Mucosa of gallbladder (tissue), 1 donor: ENCODE measurements around the gene DCUN1D3. TPM values are rescaled to one million over a fixed set of nuclear protein-coding genes. Genes with fewer than 3 reads are reported as not detected.
A peak's percentile ranks its signal among the peaks of the same experiment; 100 is the strongest.

Source experiments
- DNase-seq: peaks from one replicate; pipeline ENCODE4 v3.0.0-alpha.2; 2020; ENCODE audit warnings: low spot score
- total RNA-seq: library from RNA; stranded (reverse); gene quantifications from one replicate; pipeline ENCODE4 v1.2.1, GENCODE V29; 2021
- donor health status: DM: no; HTN: no; CAD: no.

Gene DCUN1D3
- total RNA-seq, 1 donor from 2014 or later, result 22.2 TPM

GRCh38 chr16:20918486-20919239, 18.5 kb upstream of the DCUN1D3 start:
- no peak for DNase-seq

DNA sequence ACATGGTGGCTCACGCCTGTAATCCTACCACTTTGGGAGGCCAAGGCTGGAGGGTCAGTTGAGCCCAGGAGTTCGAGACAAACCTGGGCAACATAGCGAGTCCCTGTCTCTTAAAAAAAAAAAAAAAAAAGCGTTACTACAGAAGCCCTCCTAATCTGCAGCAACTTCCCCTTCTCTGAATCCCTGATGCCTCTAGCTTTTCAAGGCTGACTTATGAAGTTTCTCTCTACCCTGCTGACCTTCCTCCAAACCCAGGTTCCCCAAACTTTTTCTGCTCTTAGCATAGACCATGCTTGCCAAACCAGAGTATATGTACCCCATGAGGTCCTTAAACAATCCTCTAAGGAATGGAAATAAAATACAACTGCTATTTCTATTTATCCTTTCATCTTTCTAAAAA, 16.8 kb upstream of the DCUN1D3 start:
- no peak for DNase-seq

DNA sequence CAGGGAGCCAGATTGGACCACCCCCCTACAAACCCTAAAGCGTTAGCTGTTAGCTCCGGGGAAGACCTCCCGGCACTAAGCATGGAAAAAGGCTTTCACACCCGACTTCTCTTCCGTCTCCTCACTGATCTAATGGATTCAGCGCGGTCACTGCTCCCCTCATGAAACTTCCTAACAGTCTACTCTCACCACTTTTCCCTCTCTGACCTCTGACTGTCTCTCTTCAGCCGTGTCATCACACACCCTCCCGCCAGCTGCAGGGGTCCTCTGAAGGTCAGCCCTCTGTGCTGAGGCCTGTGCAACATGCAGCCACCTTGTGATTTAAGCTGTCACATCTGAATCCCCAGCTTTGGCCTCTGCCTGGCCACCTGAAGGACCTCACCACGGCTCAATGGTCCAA, 16.1 kb upstream of the DCUN1D3 start:
- DNase-seq, result no peak

DNA sequence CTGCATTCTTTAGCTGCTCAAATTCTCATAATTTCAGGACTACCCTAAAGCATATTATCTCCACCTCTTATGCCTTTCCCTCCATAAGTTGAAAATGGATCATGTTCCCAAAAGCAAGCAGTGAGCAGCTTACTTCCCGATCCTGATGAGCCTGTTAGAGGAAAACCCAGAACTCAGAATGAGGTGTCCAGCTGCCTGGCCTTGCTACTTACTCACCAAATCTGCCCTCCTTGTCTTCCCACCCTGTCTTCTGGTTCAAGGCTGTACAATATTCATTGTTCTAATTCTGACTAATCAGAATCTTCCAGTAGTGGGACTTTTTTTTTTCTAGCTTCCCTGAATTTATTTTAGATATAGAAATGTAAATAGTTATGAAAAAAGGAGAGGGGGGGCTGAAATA, 11.2 kb upstream of the DCUN1D3 start:
- no peak for DNase-seq

GRCh38 chr16:20910781-20911321, 10.7 kb upstream of the DCUN1D3 start:
- no peak for DNase-seq

GRCh38 chr16:20906341-20907255, 6.4 kb upstream of the DCUN1D3 start:
- DNase-seq, result peak; percentile 16

- DNase-seq, result no peak
These were observed 5.4 kb upstream of the DCUN1D3 start for GRCh38 chr16:20905576-20905975.

- peak; percentile 29 for DNase-seq
These were observed 4.4 kb upstream of the DCUN1D3 start for GRCh38 chr16:20904507-20905081.

GRCh38 chr16:20903899-20904506, 3.8 kb upstream of the DCUN1D3 start:
- no peak for DNase-seq

DNA sequence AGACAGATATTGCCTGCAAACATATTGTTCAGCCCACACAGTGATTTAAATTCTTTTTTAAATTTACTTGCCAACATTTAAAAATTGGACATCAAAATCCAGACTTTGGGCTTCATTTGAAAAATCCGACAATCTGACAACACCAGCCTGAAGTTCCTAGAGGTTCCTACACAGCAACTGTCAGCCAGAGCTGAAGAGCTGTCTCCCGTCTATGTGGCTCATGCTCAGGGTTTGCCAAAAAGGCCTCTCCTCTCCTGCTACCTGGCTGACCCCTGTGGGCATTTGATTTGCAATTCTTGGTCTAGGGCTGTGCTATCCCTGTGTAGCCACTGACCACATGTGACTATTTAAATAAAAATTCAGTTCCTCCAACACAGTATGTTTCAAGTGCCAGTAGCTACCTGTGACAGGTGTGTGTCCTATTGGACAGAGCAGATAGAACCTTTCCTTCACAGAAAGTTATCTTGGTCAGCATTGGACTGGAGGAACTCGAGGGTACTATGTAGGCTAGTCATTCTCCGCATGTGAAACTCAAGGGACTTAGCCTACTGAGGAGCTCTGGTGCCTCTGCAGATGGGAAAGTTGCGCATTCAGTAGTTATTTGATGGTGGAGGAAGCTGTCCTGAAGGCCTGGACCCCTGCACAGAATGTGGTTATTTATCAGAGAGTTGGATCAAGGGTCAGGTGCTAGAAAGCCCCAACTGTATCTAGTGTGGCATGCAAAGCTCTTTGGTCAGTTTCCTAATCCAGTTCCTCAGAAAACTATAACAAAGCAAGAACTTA, 3.1 kb upstream of the DCUN1D3 start:
- no peak for DNase-seq

DNA sequence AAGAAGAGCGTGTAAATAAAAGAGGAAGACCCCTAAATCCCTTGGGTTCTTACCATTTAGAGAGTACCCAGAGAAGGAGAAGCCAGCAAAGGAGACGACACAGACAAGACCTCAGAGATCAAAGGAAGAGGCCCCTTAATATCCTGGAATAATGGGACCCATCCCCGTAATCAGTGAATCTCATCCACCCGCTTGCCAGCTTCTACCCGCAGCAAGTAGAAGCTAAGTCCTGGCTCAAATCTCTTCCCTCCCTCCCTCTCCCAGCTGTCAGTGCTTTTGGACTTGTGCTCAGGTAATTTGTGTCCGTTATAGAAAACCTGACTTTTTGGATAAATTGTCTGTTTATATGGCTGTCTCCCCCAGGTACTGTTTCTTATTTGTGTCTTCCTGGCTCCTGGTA, 2.3 kb upstream of the DCUN1D3 start:
- DNase-seq, result no peak

DNA sequence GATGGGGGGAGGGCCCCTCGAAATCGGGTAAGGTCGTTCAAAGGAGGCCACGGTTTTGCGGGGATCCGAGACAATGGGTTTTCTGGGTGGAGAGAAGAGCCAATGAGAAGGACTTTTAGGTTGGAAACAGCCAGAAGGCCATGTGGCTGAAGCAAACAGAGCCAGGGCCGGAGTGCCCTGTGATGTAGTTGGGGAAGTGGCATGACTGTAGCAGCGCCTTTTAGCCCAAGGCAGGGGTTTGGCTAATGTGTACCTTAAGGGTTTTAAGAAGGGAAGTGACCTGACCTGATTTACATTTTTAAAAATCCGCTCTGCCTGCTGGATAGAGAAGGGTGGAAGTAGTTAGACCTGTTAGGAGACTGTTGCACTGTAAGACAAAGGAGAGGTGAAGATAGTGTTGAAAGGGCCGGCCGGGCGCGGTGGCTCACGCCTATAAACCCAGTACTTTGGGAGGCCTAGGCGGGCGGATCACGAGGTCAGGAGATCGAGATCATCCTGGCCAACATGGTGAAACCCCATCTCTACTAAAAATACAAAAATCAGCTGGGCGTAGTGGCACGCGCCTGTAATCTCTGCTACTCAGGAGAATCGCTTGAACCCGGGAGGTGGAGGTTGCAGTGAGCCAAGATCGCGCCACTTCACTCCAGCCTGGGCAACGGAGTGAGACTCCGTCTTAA, 1.4 kb upstream of the DCUN1D3 start:
- peak; percentile 45 for DNase-seq

GRCh38 chr16:20901068-20901435, 894 bp upstream of the DCUN1D3 start:
- DNase-seq, result no peak

DNA sequence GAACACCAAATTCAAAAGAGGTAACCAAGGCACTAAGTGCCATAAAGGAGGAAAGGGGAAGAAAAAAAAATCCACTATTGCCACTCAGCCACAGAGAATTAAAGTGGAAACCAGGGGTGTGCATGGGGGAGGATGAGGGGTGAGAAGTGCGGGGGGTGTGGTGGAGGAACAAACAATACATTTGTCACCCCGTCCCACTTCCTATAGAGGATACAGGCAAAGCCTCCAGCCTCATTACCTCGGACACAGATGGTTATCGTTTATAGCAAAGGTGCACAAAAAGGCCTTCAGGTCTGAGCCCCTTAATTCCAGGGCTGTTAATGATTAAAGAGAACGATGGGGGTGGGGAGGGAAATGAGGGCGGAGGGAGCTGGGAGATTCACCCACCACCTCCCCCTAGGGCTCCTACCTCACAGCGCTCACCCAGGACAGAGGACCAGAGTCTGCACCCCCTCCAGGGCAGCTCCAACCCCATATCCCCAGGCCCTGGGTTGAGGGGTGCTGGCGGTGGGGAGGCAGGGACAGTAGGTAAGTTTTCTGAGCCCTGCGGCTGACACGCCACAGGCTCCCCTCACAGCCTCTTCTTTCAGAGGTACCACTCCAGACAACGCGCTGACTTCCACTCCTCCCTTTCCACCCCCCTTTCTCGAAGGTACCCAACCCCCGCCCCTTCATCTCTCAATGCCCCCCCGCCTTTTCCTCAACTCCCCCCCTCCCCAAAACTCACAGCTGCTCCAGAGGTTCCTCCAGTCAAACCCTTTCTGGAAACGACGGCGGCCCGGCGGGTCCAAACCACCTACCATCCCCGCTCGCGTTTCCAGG, 470 bp downstream of the DCUN1D3 start:
- peak; percentile 16 for DNase-seq

DNA sequence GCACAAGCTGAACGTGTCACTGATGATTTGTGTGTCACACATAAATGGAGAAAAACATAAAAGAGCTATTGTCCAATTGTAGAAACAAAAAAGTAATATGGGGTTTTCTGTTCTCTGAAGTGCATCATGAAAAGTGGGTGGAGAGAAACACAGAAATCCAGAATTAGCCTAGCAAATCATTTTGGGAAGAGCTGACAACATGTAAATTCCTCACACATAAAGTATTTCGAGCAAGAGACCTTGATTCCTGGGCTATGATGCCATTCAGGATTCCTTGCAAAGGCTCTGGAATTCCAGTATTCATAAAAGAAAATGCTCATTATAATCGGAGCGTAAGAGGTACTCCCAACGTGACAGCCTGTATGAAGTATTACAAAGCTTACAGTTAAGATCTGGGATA, 1.1 kb downstream of the DCUN1D3 start:
- DNase-seq, result no peak

DNA sequence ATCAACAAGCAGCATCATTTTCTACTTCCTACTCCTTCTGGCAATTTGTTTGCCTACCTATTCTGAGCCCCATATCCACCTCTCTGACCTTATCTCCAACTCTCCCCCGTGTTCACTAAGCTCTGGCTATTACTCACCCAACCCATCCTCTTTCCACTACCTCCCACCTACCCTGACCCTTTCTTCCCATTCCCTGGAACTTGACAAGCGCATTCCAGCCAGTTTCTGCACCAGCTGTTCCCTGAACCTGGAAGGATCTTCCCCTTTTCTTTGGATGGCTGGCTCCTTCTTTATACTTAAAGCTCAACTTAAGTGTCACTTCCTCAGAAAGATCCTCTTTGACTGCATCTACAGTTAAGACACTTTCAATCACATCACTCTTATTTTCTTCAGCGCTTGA, 2.2 kb downstream of the DCUN1D3 start:
- no peak for DNase-seq

- no peak for DNase-seq
These were observed 2.8 kb downstream of the DCUN1D3 start for GRCh38 chr16:20897253-20897897.

GRCh38 chr16:20894388-20894787, 5.8 kb downstream of the DCUN1D3 start:
- no peak for DNase-seq

- DNase-seq, result no peak
These were observed 10.4 kb downstream of the DCUN1D3 start for GRCh38 chr16:20889625-20890275.
